NCI-H526 treated with DMSO at 0.1 percent for 48 hours (cell line): ENCODE results near the gene SRI.
A peak's percentile ranks its signal among the peaks of the same experiment; 100 is the strongest.
"Not testable (repeated sequence)": the region's sequence is repeated elsewhere in the genome, so short reads cannot be mapped to it uniquely, and the experiment has no call there.

Experiments
- DNase-seq: peaks from one replicate; lab custom pipeline; 2025; lab: John Stamatoyannopoulos, UW

The SRI gene

GRCh38 chr7:88176190-88176589 lies 43.6 kb downstream of the SRI start:
- no peak for DNase-seq

- DNase-seq: no peak
Observed at GRCh38 chr7:88172842-88173241, 47.0 kb downstream of the SRI start.

- peak; percentile 30 for DNase-seq
Observed at GRCh38 chr7:88169717-88170320, 50.0 kb downstream of the SRI start.

GRCh38 chr7:88167721-88168120 lies 52.1 kb downstream of the SRI start:
- no peak for DNase-seq

- DNase-seq: no peak
Observed at GRCh38 chr7:88167223-88167622, 52.6 kb downstream of the SRI start.

GRCh38 chr7:88165697-88166096 lies 54.1 kb downstream of the SRI start:
- DNase-seq: no peak

- not testable (repeated sequence) for DNase-seq
Observed at GRCh38 chr7:88159741-88160140, 60.1 kb downstream of the SRI start.

GRCh38 chr7:88156356-88156755 lies 63.5 kb downstream of the SRI start:
- no peak for DNase-seq

GRCh38 chr7:88155756-88156155 lies 64.1 kb downstream of the SRI start:
- DNase-seq: no peak
